Activated CD8-positive, alpha-beta memory T cell treated with anti-CD3 and anti-CD28 coated beads, Interleukin-2, amount 50 U/mL, for 1 hour (primary cell): ENCODE data around the gene SOX30.
A peak's percentile ranks its signal among the peaks of the same experiment; 100 is the strongest.

Source experiments
- DNase-seq: peaks from one replicate; pipeline ENCODE4 v3.0.0-alpha.2; 2020; ENCODE audit errors: extremely low read depth

The SOX30 gene

GRCh38 chr5:157607371-157608161, 44.7 kb downstream of the SOX30 start:
- peak; percentile 43 for DNase-seq

DNA sequence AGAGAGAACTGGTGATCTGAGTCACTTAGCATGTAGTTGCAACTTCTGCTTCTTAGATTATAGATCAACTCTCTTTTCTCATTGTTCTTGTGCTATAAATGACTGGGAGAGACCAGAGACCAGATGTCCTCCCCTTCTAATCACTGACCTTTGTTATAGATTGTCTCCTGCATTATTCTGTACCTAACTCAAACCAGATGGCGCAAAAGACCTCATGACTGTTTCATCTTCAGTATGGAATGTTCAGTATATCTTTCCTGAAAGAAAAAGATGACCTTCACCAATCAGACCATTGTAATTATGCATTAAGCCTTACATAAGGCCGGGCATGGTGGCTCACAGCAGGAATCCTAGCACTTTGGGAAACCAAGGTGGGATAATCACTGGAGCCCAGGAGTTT, 46.2 kb downstream of the SOX30 start:
- DNase-seq: no peak

DNA sequence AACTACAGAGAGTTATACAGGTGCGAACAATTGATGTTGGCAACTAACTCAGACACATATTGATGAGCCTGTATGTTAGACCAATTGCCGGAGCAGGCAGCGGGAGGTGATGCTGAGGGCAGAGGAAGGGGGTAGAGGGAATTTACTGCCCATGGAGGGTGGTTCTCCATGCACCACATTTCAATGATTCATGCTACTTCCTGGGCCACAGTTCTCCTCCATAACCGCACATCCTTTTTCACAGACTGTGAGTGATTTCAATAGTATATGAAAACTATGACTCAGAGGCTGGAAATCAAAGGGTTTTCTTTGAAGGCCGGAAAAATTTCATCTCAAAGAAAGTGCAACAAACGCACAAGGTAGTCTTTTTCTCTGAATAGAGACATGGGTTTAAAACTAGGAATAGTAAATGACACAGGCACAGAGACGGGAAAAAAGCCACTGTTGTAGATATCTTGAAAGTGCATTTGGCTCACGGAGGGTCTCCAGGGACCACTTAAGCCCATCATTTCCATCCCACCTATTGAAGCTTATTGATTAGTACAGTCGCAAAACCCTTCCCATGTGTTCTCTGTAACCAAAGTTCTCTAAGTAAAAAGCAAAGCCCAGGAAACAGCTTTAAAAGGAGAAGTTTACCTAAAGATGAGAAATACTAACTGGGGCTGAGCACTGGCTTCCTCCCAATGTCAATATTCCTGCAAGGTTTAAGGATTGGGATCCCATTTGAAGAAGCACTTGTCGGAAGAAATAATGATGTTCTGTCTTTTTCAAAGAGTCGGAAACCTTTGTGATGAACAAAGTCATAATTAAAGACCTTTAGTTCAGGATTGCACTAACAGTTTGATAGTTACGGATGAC, 48.7 kb downstream of the SOX30 start:
- peak; percentile 21 for DNase-seq

DNA sequence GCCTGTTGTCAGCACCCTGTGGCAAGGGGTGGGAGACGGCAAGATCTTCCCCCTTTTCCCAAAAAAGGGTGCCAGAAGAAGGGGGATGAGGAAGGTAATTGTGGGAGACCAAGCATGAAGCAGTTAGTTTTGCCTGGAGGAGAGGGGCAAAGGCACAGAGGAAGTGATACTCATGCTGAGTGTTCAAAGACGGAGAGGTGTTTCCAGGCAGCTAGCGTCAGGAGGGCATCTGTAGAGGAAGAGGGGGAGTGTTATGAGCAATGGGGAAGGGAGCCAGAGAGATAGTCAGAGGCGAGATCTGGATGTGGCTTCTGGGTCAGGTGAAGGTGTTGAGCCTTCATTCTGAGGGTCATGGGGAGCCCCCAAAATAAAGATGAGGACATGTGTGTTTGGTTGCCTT, 49.7 kb downstream of the SOX30 start:
- no peak for DNase-seq

- DNase-seq: no peak
These were observed 52.0 kb downstream of the SOX30 start for GRCh38 chr5:157600252-157600651.

GRCh38 chr5:157599565-157599964, 52.7 kb downstream of the SOX30 start:
- DNase-seq: no peak

DNA sequence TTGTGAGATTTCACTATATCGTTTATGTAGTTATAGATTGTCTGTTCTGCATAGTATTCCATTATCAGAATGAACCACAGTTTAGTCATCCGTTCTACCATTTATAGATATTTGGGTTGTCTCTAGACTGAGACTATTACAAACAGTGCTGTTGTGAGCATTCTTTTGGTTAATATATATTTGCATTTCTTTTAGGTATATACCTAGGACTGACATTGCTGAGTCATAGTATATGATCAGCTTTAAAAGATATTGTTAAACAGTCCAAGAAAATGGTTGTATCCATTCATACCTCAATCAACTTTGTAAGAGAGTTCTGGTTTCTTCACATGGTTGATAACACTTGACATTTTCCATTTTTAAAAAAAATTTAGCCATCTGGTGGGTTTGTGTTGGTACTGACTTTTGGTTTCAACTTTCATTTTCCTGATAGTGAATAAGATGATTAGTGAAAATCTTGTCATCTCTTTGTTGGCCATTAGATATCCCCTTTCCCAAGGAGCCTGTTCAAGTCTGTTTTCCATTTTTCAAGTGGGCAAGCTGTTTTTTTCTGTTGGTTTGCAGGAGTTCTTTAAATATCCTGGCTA, 53.8 kb downstream of the SOX30 start:
- no peak for DNase-seq

- no peak for DNase-seq
These were observed 55.0 kb downstream of the SOX30 start for GRCh38 chr5:157597277-157597676.

GRCh38 chr5:157596487-157596886, 55.8 kb downstream of the SOX30 start:
- DNase-seq: no peak

DNA sequence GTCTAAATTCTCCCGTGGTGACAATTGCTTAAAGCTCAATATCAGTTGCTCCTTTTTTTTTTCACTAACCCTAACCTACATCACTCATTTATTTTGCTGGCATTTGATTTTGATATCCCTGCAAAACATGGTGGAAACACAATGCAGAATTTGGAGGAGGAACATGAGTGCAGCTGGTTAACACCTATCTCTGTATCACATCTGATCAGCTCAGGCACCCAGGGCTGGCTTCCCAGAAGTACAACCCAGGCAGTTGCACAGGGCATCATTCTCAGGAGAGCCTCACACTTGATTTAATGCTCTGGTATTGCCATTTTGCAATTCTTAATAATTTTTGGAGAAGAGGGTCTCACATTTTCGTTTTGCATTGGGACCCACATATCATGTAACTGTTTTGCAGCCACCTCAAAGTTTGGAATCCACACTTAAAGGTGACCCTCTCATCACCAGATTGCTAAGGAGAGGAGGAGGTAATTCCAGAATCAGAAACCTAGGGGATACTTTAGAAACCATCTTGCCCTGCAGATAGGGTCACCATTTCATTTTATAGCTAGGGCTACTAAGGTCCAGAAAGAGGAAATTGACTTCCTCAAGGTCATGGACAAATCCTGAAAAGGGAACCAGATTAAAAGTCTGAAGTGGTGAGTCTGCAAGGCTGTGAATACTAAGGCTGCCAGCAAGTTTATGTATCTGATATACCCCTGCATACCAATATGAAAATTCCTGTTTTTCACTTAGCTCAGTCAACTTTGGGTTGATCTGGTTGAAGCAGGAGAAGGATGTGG, 57.4 kb downstream of the SOX30 start:
- no peak for DNase-seq

- DNase-seq: no peak
These were observed 58.0 kb downstream of the SOX30 start for GRCh38 chr5:157594257-157594656.

DNA sequence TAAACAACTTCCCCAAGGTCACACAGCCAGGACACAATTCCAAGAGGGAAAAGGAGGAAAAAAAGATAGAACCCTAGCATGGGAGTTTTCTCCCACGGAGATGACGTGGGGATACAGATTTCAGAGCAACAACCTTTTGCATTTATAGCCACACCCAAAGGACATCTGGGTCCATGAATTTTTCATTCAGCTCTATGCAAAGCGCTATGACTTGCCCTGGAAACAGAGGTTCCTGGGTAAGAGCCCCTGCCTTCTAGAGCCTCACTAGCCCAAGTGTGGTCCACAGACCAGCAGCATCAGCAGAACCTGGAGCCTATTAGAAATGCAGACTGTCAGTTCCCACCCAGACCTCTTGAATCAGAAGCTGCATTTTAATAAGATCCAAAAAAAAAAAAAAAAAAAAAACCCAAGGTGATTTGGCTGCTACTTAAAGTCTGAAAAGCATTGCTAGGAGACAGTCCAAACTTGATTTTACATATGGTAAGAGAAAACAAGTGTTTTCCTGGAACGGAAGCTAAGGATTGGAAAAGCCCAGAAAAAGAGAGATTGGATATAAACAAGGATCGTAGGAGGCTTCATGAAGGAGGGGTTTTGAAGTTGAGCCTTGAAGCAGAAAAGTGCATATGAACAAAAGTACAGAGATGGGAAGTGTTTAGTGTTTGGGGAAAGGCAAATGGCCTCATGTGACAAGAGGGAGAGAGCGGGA, 59.0 kb downstream of the SOX30 start:
- no peak for DNase-seq

- no peak for DNase-seq
These were observed 59.6 kb downstream of the SOX30 start for GRCh38 chr5:157592594-157592993.

DNA sequence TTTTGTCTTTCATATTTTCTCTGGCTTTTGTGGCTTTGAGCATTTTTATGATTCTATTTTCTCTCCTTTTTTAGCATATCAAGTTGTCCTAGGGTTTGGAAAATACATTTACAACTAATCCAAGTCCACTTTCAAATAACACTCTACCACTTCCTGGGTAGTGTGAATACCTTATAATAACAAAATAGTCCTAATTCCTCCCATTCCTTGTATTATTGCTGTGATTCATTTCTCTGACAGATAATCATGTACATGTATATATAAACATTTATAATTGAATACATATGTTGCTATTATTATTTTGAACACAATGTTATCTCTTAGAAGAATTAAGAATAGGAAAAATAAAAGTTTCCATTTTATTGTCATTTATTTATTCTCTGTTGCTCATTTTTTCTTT, 61.8 kb downstream of the SOX30 start:
- no peak for DNase-seq

DNA sequence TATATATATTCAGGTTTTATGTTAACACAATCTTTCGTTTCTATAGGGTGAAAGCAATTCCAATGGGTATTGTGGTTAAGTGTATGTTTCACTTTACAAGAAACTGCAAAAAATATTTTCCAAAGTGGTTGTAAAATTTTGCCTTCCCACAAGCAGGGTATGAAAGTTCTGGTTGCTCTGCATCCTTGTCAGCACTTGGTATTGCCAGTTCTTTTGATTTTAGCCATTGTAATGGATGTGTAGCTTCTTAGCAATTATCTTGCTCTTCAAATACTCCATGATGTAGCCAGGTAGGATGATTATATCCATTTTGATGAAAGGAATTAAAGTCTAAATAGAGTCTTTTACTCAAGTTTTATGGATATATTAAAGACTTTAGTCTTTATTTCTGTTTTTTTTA, 67.6 kb downstream of the SOX30 start:
- DNase-seq: no peak

- DNase-seq: no peak
These were observed 69.3 kb downstream of the SOX30 start for GRCh38 chr5:157582731-157583620.

DNA sequence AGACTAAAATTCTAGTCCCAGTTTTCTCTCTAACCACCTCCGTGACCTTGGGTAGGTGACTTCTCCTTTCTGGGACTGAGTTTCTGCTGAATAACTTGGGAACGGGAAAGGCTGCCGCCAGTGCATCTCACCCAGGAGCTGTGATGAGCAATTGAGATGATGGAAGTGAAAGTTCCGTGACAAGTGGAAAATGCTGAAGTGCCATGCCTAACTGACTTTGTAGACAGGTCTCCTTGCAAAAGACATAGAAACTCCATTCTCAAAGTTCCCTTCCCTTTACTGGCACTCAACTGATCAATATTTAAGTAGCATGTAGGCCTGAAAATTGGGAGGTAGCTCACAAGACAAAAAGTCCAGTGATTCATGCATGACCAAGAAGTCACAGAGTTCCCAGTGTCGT, 70.3 kb downstream of the SOX30 start:
- no peak for DNase-seq

DNA sequence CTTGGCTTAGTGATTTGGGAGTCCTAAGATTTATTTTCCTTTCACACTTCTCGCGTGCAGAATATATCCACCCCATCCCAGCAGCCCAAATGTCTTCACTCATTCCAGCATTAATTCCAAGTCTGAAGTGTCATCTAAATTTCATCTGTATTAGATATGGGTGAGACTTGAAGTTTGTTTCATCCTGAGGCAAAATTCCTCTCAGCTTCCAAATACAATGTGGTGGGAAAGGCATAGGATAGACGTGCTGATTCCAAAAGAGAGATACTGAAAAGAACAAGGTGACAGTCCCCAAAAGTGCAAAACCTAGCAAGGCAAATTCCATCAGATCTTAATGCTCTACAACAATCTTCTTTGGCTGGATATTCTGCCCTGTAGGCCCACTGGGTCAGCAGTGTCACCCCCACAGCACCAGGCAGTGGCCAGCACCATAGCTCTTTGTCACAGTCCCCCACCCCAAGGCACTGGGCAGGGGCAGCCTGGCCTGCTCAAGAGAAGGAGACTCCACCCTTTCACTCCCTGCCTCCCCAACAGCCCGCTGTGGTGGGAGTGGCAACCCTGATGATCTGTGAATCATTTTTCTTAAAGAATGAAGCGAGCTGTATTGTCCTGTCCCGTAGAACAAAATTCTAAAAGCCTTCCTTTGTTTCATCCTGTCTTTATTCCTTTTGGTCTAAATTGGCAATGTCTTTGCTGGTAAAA, 74.0 kb downstream of the SOX30 start:
- DNase-seq: no peak

- no peak for DNase-seq
These were observed 75.6 kb downstream of the SOX30 start for GRCh38 chr5:157576678-157577077.
